IMR-90 (cell line): ENCODE results near the gene UBQLN2.

Source experiments
- CEBPB ChIP-seq: IDR thresholded peaks from 2 replicates; pipeline ENCODE4 v1.6.1; 2012; ENCODE audit warnings: low read depth, low read length, improper control_type of control experiment
- CHD1 ChIP-seq: IDR thresholded peaks from 2 replicates; pipeline ENCODE4 v1.6.1; 2012; ENCODE audit warnings: low read depth, low read length, improper control_type of control experiment
- MXI1 ChIP-seq: IDR thresholded peaks from 2 replicates; pipeline ENCODE4 v1.6.1; 2012; ENCODE audit warnings: low read depth, mild to moderate bottlenecking, low read length, moderate library complexity, borderline replicate concordance
- POLR2A ChIP-seq: IDR thresholded peaks from 2 replicates; pipeline ENCODE4 v1.6.1; 2012; ENCODE audit warnings: mild to moderate bottlenecking, low read depth, low read length
- RAD21 ChIP-seq: IDR thresholded peaks from 2 replicates; pipeline ENCODE4 v1.6.1; 2012; ENCODE audit warnings: low read length, improper control_type of control experiment
- TF ChIP-seq, protein P1 (sequence below): conservative IDR thresholded peaks from 2 replicates; pipeline ENCODE4 v1.5.1; 2012; ENCODE audit warnings: mild to moderate bottlenecking, low read depth, low read length, improper control_type of control experiment

DNA sequence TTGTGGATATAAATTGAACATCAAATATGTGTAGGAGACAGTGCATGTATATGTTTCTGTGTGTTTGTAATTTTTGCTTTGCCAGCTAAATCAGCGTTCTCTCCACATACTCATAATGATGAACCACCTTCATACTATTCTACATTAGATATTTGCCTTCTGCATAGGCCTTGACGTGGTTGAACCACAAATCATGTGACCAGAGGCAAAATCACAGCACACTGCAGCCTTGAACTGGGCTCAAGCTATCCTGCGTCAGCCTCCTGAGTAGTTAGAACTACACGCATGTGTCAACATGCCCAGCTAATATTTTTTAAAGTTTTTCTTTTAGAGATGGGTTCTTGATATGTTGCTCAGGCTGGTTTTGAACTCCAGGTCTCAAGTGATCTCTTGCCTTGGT lies 9.5 kb downstream of the UBQLN2 start:
- TF ChIP-seq CEBPB (no peak), CHD1 (no peak), RAD21 (no peak), MXI1 (no peak), POLR2A (no peak)
- TF ChIP-seq, protein P1, sequence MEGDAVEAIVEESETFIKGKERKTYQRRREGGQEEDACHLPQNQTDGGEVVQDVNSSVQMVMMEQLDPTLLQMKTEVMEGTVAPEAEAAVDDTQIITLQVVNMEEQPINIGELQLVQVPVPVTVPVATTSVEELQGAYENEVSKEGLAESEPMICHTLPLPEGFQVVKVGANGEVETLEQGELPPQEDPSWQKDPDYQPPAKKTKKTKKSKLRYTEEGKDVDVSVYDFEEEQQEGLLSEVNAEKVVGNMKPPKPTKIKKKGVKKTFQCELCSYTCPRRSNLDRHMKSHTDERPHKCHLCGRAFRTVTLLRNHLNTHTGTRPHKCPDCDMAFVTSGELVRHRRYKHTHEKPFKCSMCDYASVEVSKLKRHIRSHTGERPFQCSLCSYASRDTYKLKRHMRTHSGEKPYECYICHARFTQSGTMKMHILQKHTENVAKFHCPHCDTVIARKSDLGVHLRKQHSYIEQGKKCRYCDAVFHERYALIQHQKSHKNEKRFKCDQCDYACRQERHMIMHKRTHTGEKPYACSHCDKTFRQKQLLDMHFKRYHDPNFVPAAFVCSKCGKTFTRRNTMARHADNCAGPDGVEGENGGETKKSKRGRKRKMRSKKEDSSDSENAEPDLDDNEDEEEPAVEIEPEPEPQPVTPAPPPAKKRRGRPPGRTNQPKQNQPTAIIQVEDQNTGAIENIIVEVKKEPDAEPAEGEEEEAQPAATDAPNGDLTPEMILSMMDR, result no peak
